Caco-2 (cell line): ENCODE results near the gene SUSD1. TPM values are rescaled to one million over a fixed set of nuclear protein-coding genes. Genes with fewer than 3 reads are reported as not detected.

Experiments
- BruUV-seq: library from RNA; stranded (reverse); fragments of 400-500 nt; replicated peaks from 2 replicates; lab custom pipeline; 2021; lab: Mats Ljungman, UMichigan
- CTCF ChIA-PET: fragments of 300-600 bp; sonication (Branson Sonifier 250); formaldehyde crosslinking; loops from one replicate; lab custom pipeline; 2022; ENCODE audit warnings: antibody characterized with exemption; lab: Charles Lee
- POLR2A ChIA-PET: fragments of 300-600 bp; sonication (Branson Sonifier 250); formaldehyde crosslinking; loops from one replicate; lab custom pipeline; 2022; ENCODE audit warnings: antibody characterized with exemption; lab: Charles Lee
- DNase-seq, 2 experiments: peaks; one replicate each; pipeline versions ENCODE4 v3.0.0 to v3.0.0-alpha.2; 2020 to 2022
- H3K27me3 ChIP-seq: replicated peaks from 2 replicates; pipeline ENCODE4 v1.6.0; 2011; ENCODE audit warnings: low read length; ENCODE audit not compliant: control insufficient read depth, insufficient read depth
- H3K36me3 ChIP-seq: 2 replicates; pipeline ENCODE4 v1.5.1; 2011; ENCODE audit warnings: low read length; ENCODE audit not compliant: control insufficient read depth, insufficient read depth
- H3K4me1 ChIP-seq: fragments of 250-450 bp; sonication (Bioruptor Pico); 2 replicates; pipeline ENCODE4 v1.5.1; 2020; ENCODE audit warnings: mild to moderate bottlenecking
- H3K4me3 ChIP-seq: 2 replicates; pipeline ENCODE4 v1.5.1; 2011; ENCODE audit warnings: low read depth, mild to moderate bottlenecking, control low read depth, low read length
- H3K9me3 ChIP-seq: fragments of 250-450 bp; sonication (Bioruptor Pico); 2 replicates; pipeline ENCODE4 v1.5.1; 2020; ENCODE audit warnings: mild to moderate bottlenecking, moderate library complexity
- H3K27ac Mint-ChIP-seq: one replicate; pipeline ENCODE4 v1.8.0; 2022; ENCODE audit warnings: mixed read lengths; ENCODE audit not compliant: unreplicated experiment
- H3K27me3 Mint-ChIP-seq: one replicate; pipeline ENCODE4 v1.8.0; 2022; ENCODE audit warnings: mixed read lengths; ENCODE audit not compliant: insufficient read depth, unreplicated experiment
- H3K36me3 Mint-ChIP-seq: one replicate; pipeline ENCODE4 v1.8.0; 2022; ENCODE audit warnings: mild to moderate bottlenecking, mixed read lengths; ENCODE audit not compliant: insufficient read depth, unreplicated experiment
- H3K4me1 Mint-ChIP-seq: one replicate; pipeline ENCODE4 v1.8.0; 2022; ENCODE audit warnings: low read depth, mixed read lengths; ENCODE audit not compliant: unreplicated experiment
- H3K4me3 Mint-ChIP-seq: one replicate; pipeline ENCODE4 v1.8.0; 2022; ENCODE audit warnings: mild to moderate bottlenecking, moderate library complexity, mixed read lengths; ENCODE audit not compliant: unreplicated experiment
- H3K9me3 Mint-ChIP-seq: one replicate; pipeline ENCODE4 v1.8.0; 2022; ENCODE audit warnings: mixed read lengths; ENCODE audit not compliant: unreplicated experiment
- CTCF ChIP-seq, 2 experiments: fragments of 200-600 bp in 1 of 2; IDR thresholded peaks; 1 replicate in 1 of 2; 2 replicates in 1 of 2; pipeline versions ENCODE4 v1.5.1 to v1.8.0; 2011 to 2022; ENCODE audit warnings: antibody characterized with exemption in 1 of 2, control low read depth in 1 of 2, inconsistent platforms in 1 of 2, low read depth in 1 of 2, low read length in 1 of 2, mild to moderate bottlenecking in 1 of 2, moderate library complexity in 1 of 2; ENCODE audit not compliant: insufficient read depth in 1 of 2, severe bottlenecking in 1 of 2, unreplicated experiment in 1 of 2
- intact Hi-C: fragments of 100-400 bp; cut with micrococcal nuclease; formaldehyde crosslinking; loops from one replicate; pipeline ENCODE4 v1.10.0; 2022; ENCODE audit not compliant: unreplicated experiment
- total RNA-seq: library from RNA; stranded (reverse); gene quantifications from 2 replicates; pipeline ENCODE4 v1.2.3, GENCODE V29; 2022

The SUSD1 gene
- total RNA-seq, 1 experiment from 2014 or later: 53.4 TPM

GRCh38 chr9:112031400-112031799, 143.7 kb downstream of the SUSD1 start:
- Mint-ChIP-seq H3K4me3 (no peak overlapping the region), H3K27ac (no peak overlapping the region), H3K36me3 (peaks cover 10% of the 10 kb centered on the region), H3K27me3 (no peaks in the 10 kb centered on the region), H3K4me1 (peaks cover 35% of the 10 kb centered on the region), H3K9me3 (no peaks in the 10 kb centered on the region)
- intact Hi-C loops: no loop called here
- BruUV-seq: no TSS peak
- H3K27me3 ChIP-seq: no peaks in the 10 kb centered on the region
- peaks cover 21% of the 10 kb centered on the region for H3K4me1 ChIP-seq
- DNase-seq: no peak
- POLR2A ChIA-PET: interaction anchor here (0.6 kb wide), 1 partner anchor 283 kb away, joined by 3 read pairs; no protein-coding TSS in a partner anchor
- no peak overlapping the region for H3K4me3 ChIP-seq
- CTCF ChIA-PET: no interaction called here
- TF ChIP-seq CTCF (IDR thresholded peaks at IDR 0.05; ENCODE audit: insufficient read depth in 1 of 2, low read depth in 1 of 2, low read length in 1 of 2, severe bottlenecking in 1 of 2, unreplicated experiment in 1 of 2): no peak
- no peaks in the 10 kb centered on the region for H3K9me3 ChIP-seq
- peaks cover 2% of the 10 kb centered on the region; the same call in 1 of the 2 replicates for H3K36me3 ChIP-seq

GRCh38 chr9:112029921-112030444, 145.1 kb downstream of the SUSD1 start:
- BruUV-seq: no TSS peak
- ChIA-PET CTCF (interaction anchor here (0.8 to 1.1 kb wide), 3 partner anchors 8 to 178 kb away, joined by 3 to 5 read pairs (median 3); no protein-coding TSS in a partner anchor), POLR2A (interaction anchor here (0.6 kb wide), 2 partner anchors 39 to 221 kb away, joined by 3 to 8 read pairs; no protein-coding TSS in a partner anchor)
- Mint-ChIP-seq H3K9me3 (peaks cover 7% of the 10 kb centered on the region), H3K27me3 (no peaks in the 10 kb centered on the region), H3K4me1 (peaks cover 35% of the 10 kb centered on the region), H3K27ac (peak overlapping the region; percentile 64), H3K36me3 (no peaks in the 10 kb centered on the region), H3K4me3 (peak overlapping the region; percentile 15)
- H3K9me3 ChIP-seq: no peaks in the 10 kb centered on the region
- H3K36me3 ChIP-seq: no peaks in the 10 kb centered on the region; the same call in 1 of the 2 replicates
- no peak for TF ChIP-seq CTCF (IDR thresholded peaks at IDR 0.05; ENCODE audit: insufficient read depth in 1 of 2, low read depth in 1 of 2, low read length in 1 of 2, severe bottlenecking in 1 of 2, unreplicated experiment in 1 of 2)
- H3K4me3 ChIP-seq: no peak overlapping the region
- intact Hi-C loops: loop anchor here (1.0 kb wide), 2 partner anchors 12 to 36 kb away; no protein-coding TSS in a partner anchor
- H3K27me3 ChIP-seq: no peaks in the 10 kb centered on the region
- DNase-seq: peak; percentile 74 to 83
- H3K4me1 ChIP-seq: peaks cover 21% of the 10 kb centered on the region

- peaks cover 21% of the 10 kb centered on the region for H3K4me1 ChIP-seq
- no peaks in the 10 kb centered on the region for H3K36me3 ChIP-seq
- no peaks in the 10 kb centered on the region for H3K36me3 Mint-ChIP-seq
- BruUV-seq: no TSS peak
- ChIA-PET CTCF (interaction anchor here (0.6 kb wide), 1 partner anchor 39 kb away, joined by 4 read pairs; no protein-coding TSS in a partner anchor), POLR2A (no interaction called here)
- TF ChIP-seq CTCF (IDR thresholded peaks at IDR 0.05; ENCODE audit: insufficient read depth in 1 of 2, low read depth in 1 of 2, low read length in 1 of 2, severe bottlenecking in 1 of 2, unreplicated experiment in 1 of 2): no peak
- H3K9me3 Mint-ChIP-seq: peaks cover 9% of the 10 kb centered on the region
- no peaks in the 10 kb centered on the region for H3K27me3 ChIP-seq
- peaks cover 30% of the 10 kb centered on the region for H3K4me1 Mint-ChIP-seq
- no peaks in the 10 kb centered on the region for H3K27me3 Mint-ChIP-seq
- no peak for DNase-seq
- H3K4me3 Mint-ChIP-seq: no peak overlapping the region
- H3K4me3 ChIP-seq: no peak overlapping the region
- intact Hi-C loops: no loop called here
- H3K9me3 ChIP-seq: no peaks in the 10 kb centered on the region
- peak overlapping the region; percentile 1 for H3K27ac Mint-ChIP-seq
Observed at GRCh38 chr9:112028242-112029221, 146.6 kb downstream of the SUSD1 start.
